ENCODE results near the gene APOBEC3H. TPM values are rescaled to one million over a fixed set of nuclear protein-coding genes. Genes with fewer than 3 reads are reported as not detected.

APOBEC3H gene
- total RNA-seq, 1 experiment from 2014 or later: 1.2 TPM

DNA sequence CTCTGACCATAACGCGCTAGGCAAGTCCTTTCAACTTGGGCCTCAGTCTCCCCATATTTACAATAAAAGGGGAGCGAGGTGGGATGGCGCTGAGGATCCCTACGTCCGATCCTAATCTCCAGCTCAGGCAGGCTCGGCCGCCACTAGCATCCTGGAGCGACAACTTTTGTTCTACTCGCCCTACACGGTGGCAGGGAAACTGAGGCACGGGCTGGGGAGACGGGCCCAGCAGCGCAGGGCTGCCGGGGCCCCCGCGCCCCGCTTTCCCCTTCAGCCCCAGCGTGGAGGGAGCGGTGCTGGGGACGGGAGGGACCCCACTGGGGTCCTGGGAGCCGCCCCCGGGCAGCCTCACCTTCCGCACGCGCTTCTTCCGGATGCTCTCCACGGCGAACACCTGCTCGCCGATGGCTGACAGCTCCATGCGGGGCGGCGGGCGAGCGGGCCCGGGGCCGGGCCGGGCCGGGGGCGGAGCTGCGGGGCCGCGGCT lies 55.0 kb downstream of the APOBEC3H start:
- peak overlapping the region; percentile 72 for H3K4me3 Mint-ChIP-seq (ENCODE audit: unreplicated experiment)
- no peaks in the 10 kb centered on the region for H3K36me3 Mint-ChIP-seq (ENCODE audit: insufficient read depth, unreplicated experiment)
- H3K27ac Mint-ChIP-seq (ENCODE audit: low read depth, unreplicated experiment): no peak overlapping the region
- no peaks in the 10 kb centered on the region for H3K9me3 Mint-ChIP-seq (ENCODE audit: unreplicated experiment)
- BruUV-seq (replicated peaks): no TSS peak
- H3K4me1 Mint-ChIP-seq (ENCODE audit: insufficient read depth, unreplicated experiment): no peaks in the 10 kb centered on the region
- H3K27me3 Mint-ChIP-seq (ENCODE audit: insufficient read depth, unreplicated experiment): peaks cover 36% of the 10 kb centered on the region
- ChIA-PET CTCF (no interaction called here), POLR2A (interaction anchor here (0.6 to 6.1 kb wide), 5 partner anchors 37 to 411 kb away, joined by 3 to 64 read pairs (median 3); partner anchors contain the start of gene RPL3)
- no peak for TF ChIP-seq CTCF (IDR thresholded peaks at IDR 0.05; ENCODE audit: unreplicated experiment)
- no peak for DNase-seq (ENCODE audit: unreplicated experiment)
- intact Hi-C loops (cut with micrococcal nuclease): loop anchor here (2.0 kb wide), 1 partner anchor 247 kb away; the partner anchor contains the start of gene TAB1

- ChIA-PET CTCF (no interaction called here), POLR2A (interaction anchor here (0.6 to 6.1 kb wide), 7 partner anchors 37 to 411 kb away, joined by 3 to 64 read pairs (median 3); partner anchors contain the start of gene RPL3)
- H3K4me1 Mint-ChIP-seq (ENCODE audit: insufficient read depth, unreplicated experiment): no peaks in the 10 kb centered on the region
- H3K4me3 Mint-ChIP-seq (ENCODE audit: unreplicated experiment): peak within 1 kb of the TSS; percentile 72
- intact Hi-C loops (cut with micrococcal nuclease): loop anchor here (2.0 kb wide), 1 partner anchor 246 kb away; the partner anchor contains the start of gene TAB1
- no peaks in the 10 kb centered on the region for H3K36me3 Mint-ChIP-seq (ENCODE audit: insufficient read depth, unreplicated experiment)
- no peaks in the 10 kb centered on the region for H3K9me3 Mint-ChIP-seq (ENCODE audit: unreplicated experiment)
- DNase-seq (ENCODE audit: unreplicated experiment): peak; percentile 76
- no TSS peak for BruUV-seq (replicated peaks)
- H3K27ac Mint-ChIP-seq (ENCODE audit: low read depth, unreplicated experiment): no peak within 1 kb of the TSS
- peaks cover 36% of the 10 kb centered on the region for H3K27me3 Mint-ChIP-seq (ENCODE audit: insufficient read depth, unreplicated experiment)
- TF ChIP-seq CTCF (IDR thresholded peaks at IDR 0.05; ENCODE audit: unreplicated experiment): no peak
Observed at GRCh38 chr22:39152511-39153219, 55.6 kb downstream of the APOBEC3H start, which contains the start of gene CBX7. Gene CBX7 (minus strand): TSS chr22:39152680. CDS start chr22:39152444, 236 bp downstream.

GRCh38 chr22:39153220-39153717 lies 56.2 kb downstream of the APOBEC3H start:
- H3K27ac Mint-ChIP-seq (ENCODE audit: low read depth, unreplicated experiment): no peak overlapping the region
- H3K27me3 Mint-ChIP-seq (ENCODE audit: insufficient read depth, unreplicated experiment): peaks cover 36% of the 10 kb centered on the region
- H3K4me3 Mint-ChIP-seq (ENCODE audit: unreplicated experiment): peak overlapping the region; percentile 72
- intact Hi-C loops (cut with micrococcal nuclease): loop anchor here (2.0 kb wide), 1 partner anchor 246 kb away; the partner anchor contains the start of gene TAB1
- no TSS peak for BruUV-seq (replicated peaks)
- no peak for DNase-seq (ENCODE audit: unreplicated experiment)
- ChIA-PET POLR2A (interaction anchor here (0.6 to 6.1 kb wide), 4 partner anchors 86 to 412 kb away, joined by 3 to 64 read pairs (median 4); partner anchors contain the start of gene RPL3), CTCF (interaction anchor here (0.6 to 2.1 kb wide), 4 partner anchors 17 to 884 kb away, joined by 3 to 5 read pairs (median 4); no protein-coding TSS in a partner anchor)
- H3K36me3 Mint-ChIP-seq (ENCODE audit: insufficient read depth, unreplicated experiment): no peaks in the 10 kb centered on the region
- no peaks in the 10 kb centered on the region for H3K4me1 Mint-ChIP-seq (ENCODE audit: insufficient read depth, unreplicated experiment)
- no peaks in the 10 kb centered on the region for H3K9me3 Mint-ChIP-seq (ENCODE audit: unreplicated experiment)
- TF ChIP-seq CTCF (IDR thresholded peaks at IDR 0.05; ENCODE audit: unreplicated experiment): no peak

Other genes starting within 250 kb of the APOBEC3H start
- gene CBX6, start 225.0 kb upstream of the APOBEC3H start, total RNA-seq (2022): 22.9 and 42.1 TPM in 2 replicates
- gene APOBEC3A, start 139.6 kb upstream of the APOBEC3H start, total RNA-seq (2022): not detected in 2 replicates
- 1.0 and 1.1 TPM in 2 replicates for gene APOBEC3B, start 114.9 kb upstream of the APOBEC3H start, total RNA-seq (2022)
- gene APOBEC3C, start 83.0 kb upstream of the APOBEC3H start, total RNA-seq (2022): 24.8 and 30.1 TPM in 2 replicates
- 0.14 and 0.83 TPM in 2 replicates for gene APOBEC3D, start 76.1 kb upstream of the APOBEC3H start, total RNA-seq (2022)
- gene APOBEC3F, start 56.4 kb upstream of the APOBEC3H start, total RNA-seq (2022): 1.3 and 1.4 TPM in 2 replicates
- 0.49 and 0.54 TPM in 2 replicates for gene APOBEC3G, start 20.0 kb upstream of the APOBEC3H start, total RNA-seq (2022)
- gene CBX7, start 55.4 kb downstream of the APOBEC3H start, total RNA-seq (2022): 5.3 and 6.2 TPM in 2 replicates
- gene PDGFB, start 147.7 kb downstream of the APOBEC3H start, total RNA-seq (2022): 0.29 and 0.37 TPM in 2 replicates
- 3,475 and 3,632 TPM in 2 replicates for gene RPL3, start 222.4 kb downstream of the APOBEC3H start, total RNA-seq (2022)